Measurements from ENCODE around the gene FUT9.

The FUT9 gene

GRCh38 chr6:96074006-96074405, 58.2 kb downstream of the FUT9 start:
- DNase-seq = no peak

- DNase-seq = no peak
Measured at GRCh38 chr6:96075826-96076225, 60.1 kb downstream of the FUT9 start.

GRCh38 chr6:96086745-96087144, 71.0 kb downstream of the FUT9 start:
- DNase-seq = no peak

- DNase-seq = no peak
Measured at GRCh38 chr6:96089173-96089572, 73.4 kb downstream of the FUT9 start.

- no peak for DNase-seq
Measured at GRCh38 chr6:96094077-96094476, 78.3 kb downstream of the FUT9 start.

GRCh38 chr6:96099069-96099468, 83.3 kb downstream of the FUT9 start:
- no peak for DNase-seq

- DNase-seq = no peak
Measured at GRCh38 chr6:96101564-96101963, 85.8 kb downstream of the FUT9 start.

- no peak for DNase-seq
Measured at GRCh38 chr6:96104910-96105309, 89.1 kb downstream of the FUT9 start.

GRCh38 chr6:96110878-96111277, 95.1 kb downstream of the FUT9 start:
- DNase-seq = no peak

GRCh38 chr6:96116674-96117073, 100.9 kb downstream of the FUT9 start:
- no peak for DNase-seq

- no peak for DNase-seq
Measured at GRCh38 chr6:96124778-96125177, 109.0 kb downstream of the FUT9 start.

- DNase-seq = no peak
Measured at GRCh38 chr6:96138406-96138805, 122.6 kb downstream of the FUT9 start.

GRCh38 chr6:96142142-96142541, 126.4 kb downstream of the FUT9 start:
- DNase-seq = no peak

- DNase-seq = no peak
Measured at GRCh38 chr6:96150431-96150830, 134.7 kb downstream of the FUT9 start.

- no peak for DNase-seq
Measured at GRCh38 chr6:96151707-96152106, 135.9 kb downstream of the FUT9 start.

GRCh38 chr6:96152114-96152708, 136.4 kb downstream of the FUT9 start:
- DNase-seq = no peak

- DNase-seq = no peak
Measured at GRCh38 chr6:96153775-96154174, 138.0 kb downstream of the FUT9 start.

- no peak for DNase-seq
Measured at GRCh38 chr6:96156425-96156824, 140.7 kb downstream of the FUT9 start.

- no peak for DNase-seq
Measured at GRCh38 chr6:96157018-96157565, 141.3 kb downstream of the FUT9 start.

- DNase-seq = no peak
Measured at GRCh38 chr6:96162711-96163120, 146.9 kb downstream of the FUT9 start.

- DNase-seq = no peak
Measured at GRCh38 chr6:96164802-96165201, 149.0 kb downstream of the FUT9 start.

- no peak for DNase-seq
Measured at GRCh38 chr6:96171112-96171511, 155.3 kb downstream of the FUT9 start.

GRCh38 chr6:96184798-96185197, 169.0 kb downstream of the FUT9 start:
- no peak for DNase-seq

- DNase-seq = no peak
Measured at GRCh38 chr6:96186094-96186493, 170.3 kb downstream of the FUT9 start.

- no peak for DNase-seq
Measured at GRCh38 chr6:96186516-96187195, 170.9 kb downstream of the FUT9 start.
